GM21825 (cell line): ENCODE results near the gene MYO1F.
"Not testable (repeated sequence)": the region's sequence is repeated elsewhere in the genome, so short reads cannot be mapped to it uniquely, and the experiment has no call there.

Experiments used
- ATAC-seq: cut with Tn5 transposase; IDR thresholded peaks from one replicate; pipeline ENCODE4 v1.9.1; 2021; ENCODE audit warnings: mild to moderate bottlenecking, moderate library complexity; ENCODE audit not compliant: unreplicated experiment

MYO1F gene

DNA sequence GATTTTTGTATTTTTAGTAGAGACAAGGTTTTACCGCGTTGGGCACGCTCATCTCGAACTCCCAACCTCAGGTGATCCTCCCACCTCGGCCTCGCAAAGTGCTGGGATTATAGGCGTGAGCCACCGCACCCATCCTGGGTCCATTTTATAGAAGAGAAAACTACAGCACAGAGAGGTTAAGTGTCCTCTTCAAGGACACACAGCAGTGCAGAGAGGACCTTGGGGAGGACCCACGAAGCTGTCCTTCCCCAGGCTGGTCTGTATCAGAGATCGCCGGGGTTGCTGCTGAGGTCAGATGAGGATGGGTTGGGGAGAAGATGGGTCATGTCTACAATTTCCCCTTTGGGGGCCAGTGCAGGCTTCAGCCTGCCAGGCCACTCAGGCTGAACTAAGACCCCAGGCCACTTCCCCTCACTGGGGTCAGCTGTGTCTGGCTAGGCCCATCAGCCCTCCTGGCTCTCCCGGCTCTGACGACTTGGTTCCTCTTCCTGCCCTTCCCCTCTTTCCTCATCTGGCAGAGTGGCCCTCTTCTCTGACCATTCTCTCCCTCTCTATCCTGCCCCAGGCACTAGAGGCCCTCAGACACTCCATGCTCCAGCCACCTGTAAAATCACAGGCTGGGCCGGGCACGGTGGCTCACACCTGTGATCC is 9.6 kb downstream of the MYO1F start:
- ATAC-seq: no peak

DNA sequence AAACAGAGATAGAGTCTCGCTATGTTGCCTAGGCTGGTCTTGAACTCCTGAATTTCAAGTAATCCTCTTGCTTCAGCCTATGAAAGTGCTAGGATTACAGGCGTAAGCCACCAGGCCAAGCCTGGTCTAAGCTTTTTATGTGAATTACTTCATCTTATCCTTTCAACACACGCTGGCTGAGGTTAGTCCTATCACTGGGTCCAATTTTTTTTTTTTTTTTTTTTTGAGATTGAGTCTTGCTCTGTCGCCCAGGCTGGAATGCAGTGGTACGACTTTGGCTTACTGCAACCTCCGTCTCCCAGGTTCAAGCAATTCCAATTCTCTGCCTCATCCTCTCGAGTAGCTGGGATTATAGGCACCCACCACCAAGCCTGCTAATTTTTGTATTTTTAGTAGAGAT is 10.4 kb downstream of the MYO1F start:
- no peak for ATAC-seq

DNA sequence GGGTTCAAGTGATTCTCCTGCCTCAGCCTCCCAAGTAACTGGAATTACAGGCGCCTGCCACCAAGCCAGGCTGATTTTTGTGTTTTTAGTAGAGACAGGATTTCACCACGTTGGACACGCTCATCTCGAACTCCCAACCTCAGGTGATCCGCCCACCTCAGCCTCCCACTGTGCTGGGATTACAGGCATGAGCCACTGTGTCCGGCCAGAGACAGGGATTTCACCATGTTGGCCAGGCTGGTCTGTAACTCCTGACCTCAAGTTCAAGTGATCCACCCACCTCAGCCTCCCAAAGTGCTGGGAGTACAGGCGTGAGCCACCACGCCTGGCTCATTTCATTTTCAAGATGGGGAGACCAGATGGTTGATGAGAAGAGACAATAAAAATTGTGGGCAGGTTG is 12.4 kb downstream of the MYO1F start:
- ATAC-seq: not testable (repeated sequence)

DNA sequence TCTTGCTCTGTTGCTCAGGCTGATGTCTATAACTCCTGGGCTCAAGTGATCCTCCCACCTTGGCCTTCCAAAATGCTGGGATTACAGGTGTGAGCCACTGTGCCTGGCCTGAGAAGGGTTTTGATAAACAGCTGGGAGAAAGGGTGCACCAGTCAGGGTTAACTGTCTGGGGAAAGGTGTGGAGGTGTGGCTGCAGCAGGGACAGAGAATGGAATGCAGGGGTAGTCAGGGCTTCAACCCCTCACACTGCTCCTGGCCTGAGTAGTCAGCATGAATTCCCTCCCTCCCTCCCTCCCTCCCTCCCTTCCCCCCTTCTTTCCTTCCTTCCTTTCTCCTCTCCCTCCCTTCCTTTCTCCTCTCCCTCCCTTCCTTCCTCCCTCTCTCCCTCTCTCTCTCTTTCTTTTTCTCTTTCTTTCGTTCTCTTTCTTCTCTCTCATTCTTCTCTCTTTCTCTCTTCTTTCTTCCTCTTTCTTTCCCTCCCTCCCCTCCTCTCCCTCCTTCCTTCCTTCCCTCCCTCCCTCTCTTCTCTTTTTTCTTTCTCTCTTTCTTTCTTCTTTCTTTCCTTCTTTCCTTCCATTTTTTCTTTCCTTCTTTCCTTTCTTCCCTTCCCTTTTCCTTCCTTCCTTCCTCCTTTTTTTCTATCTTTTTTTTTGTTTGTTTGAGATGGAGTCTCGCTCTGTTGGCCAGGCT is 16.0 kb downstream of the MYO1F start:
- no peak for ATAC-seq

DNA sequence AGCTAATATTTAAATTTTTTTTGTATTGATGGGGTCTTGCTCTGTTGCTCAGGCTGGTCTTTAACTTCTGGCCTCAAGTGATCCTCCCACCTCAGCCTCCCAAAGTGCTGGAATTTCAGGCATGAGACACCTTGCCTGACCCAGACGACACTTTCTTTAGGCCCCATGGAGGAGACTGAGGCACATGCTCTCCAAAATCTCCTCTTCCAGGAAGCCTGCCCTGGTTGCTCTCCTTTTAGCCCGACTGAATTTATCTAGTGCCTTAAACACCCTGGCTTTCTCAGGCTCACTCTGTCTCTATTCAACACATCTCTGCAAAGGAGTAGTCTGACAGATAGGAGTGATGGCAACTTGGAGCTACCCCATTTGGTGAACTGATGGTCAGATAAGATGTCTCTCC is 18.9 kb downstream of the MYO1F start:
- no peak for ATAC-seq

DNA sequence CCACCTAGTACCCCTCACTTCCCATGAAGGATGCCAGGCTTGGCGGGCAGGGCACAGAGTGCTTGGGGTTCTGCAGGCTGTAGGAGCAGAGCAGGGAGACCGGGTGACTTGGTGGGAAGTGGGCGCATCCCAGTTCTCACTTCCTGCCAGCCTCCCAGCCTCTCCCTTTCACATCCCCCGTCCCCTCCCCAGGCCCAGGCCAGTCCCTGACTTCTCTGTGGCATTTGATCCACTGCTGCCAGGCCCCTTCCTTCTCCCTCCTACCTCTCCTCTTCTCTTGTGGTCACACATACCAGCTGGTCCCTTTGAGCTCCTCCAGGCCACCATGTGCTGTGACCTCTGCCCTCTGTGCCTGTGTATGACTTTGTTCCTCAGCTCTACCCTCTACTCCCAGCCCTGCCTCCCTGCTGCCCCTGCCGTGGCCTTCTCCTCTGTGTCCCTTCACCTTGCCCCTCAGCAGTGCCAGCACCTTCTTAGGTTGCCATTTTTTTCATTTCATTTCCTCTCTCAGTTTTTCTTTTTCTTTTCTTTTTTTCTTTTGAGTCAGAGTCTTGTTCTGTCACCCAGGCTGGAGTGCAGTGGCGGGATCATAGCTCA is 19.5 kb downstream of the MYO1F start:
- ATAC-seq: no peak

DNA sequence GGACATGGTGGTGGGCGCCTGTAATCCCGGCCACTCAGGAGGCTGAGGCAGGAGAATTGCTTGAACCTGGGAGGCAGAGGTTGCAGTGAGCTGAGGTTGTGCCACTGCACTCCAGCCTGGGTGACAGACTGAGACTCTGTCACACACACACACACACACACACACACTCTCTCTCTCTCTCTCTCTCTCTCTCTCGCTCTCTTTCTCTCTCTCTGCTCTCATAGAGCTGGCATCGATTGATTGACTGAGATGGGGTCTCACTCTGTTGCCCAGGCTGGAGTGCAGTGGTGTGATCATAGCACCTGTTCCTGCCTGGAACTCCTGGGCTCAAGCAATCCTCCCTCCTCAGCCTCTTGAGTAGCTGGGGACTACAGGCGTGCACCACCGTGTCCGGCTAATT is 23.5 kb downstream of the MYO1F start:
- ATAC-seq: not testable (repeated sequence)

DNA sequence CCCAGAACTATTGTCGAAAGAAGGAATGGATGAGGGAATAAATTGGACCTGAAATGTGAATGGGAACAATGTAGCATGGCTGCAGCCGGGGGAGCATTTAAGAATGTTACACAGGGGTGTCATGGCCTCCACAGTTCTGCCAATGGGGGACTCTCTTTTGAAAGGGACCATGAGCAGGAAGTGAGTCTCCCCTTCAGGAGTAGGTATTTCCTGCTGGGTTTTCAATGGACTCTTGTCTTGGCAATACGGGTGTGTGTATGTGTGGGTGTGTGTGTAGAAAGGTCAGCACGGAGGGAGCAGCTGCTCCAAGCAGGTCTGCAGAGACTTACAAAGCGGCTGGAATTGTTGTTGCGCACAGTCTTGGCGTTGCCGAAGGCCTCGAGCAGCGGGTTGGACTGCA is 24.4 kb downstream of the MYO1F start:
- ATAC-seq: no peak

DNA sequence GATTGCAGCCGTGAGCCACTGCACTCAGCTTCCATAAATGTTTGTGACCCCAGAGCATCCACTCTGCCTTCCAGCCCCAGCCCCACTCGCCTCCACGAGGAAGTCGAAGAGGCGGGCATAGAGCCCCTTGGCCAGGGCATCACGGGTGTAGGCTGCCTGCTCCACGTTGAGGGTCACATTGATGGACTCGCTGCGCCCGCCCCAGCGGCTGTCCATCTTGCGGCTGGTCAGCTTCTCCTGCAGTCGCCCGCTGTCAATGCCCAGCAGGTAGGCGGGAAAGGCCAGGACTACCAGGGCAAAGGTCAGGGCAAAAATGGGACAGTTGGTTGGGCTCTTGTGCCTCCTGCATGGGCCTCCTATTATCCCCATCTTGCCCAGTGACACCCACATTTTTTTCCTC is 27.2 kb downstream of the MYO1F start:
- no peak for ATAC-seq

DNA sequence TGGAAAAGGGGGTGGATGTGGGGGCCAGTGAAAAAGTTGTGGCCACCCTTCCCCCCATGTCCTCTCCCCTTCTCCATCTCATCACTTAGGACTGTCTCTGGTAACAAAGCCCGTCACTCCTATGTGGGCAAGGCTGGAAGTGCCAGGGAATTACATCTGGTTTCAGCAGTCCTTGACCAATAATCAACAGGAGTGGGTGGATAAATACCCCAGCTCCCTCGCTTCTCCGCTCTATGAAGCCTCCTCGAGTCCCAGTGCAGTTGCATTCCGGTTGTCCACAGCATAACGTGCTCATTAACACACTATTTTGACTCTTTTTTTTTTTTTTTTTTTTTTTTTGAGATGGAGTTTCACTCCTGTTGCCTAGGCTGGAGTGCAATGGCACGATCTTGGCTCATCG is 31.5 kb downstream of the MYO1F start:
- ATAC-seq: no peak

DNA sequence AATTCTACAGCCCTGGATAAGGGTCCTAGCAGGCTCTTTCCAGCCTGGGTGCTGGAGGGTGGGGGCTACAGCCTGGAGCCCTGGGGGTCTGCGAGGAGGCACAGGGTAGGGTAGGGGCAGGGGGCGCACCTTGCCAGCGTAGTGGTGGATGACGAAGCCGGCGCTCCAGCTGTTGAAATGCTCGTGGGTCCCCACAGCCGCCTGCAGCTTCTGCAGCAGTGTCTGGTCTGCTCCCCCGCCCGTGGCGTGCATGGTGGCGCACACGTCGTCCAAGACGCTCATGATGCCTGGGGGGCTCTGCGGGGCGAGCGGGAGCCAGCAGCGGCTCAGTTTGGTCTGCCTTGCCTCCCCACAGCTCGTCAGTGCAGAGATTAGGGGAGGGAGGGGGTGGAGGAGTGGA is 33.1 kb downstream of the MYO1F start:
- no peak for ATAC-seq

DNA sequence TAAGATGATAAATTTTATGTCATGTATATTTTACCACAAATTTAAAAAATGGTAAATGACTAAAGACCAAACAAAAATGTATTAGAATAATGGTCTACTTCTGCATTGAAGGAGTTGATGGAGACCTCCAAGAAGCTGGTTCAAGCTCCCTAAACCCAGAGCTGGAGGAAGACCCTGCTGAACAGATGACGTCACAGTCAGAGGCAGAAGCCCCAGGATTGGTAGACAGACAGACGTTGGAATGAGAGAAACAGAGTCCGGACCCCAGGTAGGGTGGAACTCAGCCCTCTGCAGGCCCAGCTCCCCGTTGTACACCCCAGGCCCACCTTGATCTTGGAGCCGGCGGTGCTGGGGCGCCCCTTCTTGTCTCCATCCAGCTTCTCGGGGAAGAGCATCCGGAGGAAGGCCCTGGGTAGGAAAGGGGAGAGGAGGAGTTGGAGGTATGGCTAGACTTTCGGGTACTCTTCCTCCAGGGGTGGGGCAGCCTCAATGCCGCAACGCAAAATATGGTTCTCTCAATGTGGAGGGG is 37.6 kb downstream of the MYO1F start:
- ATAC-seq: no peak

DNA sequence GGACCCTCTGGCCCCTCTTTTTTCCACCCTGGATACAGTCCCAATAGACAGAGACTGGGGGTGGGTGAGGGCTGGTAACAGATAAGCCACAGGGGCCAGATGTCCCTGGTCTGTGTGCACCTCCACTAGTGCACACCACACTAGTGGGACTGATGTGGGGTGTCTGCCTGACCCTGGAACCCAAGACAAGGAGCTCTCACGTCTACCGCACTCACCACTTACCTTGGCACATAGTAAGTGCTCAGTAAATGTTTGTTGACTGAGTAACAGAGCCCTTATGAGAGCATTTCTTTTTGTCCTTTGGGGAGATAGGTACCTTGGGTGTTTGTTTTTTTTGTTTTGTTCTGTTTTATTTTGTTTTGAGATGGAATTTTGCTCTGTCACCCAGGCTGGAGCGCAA is 40.1 kb downstream of the MYO1F start:
- no peak for ATAC-seq

DNA sequence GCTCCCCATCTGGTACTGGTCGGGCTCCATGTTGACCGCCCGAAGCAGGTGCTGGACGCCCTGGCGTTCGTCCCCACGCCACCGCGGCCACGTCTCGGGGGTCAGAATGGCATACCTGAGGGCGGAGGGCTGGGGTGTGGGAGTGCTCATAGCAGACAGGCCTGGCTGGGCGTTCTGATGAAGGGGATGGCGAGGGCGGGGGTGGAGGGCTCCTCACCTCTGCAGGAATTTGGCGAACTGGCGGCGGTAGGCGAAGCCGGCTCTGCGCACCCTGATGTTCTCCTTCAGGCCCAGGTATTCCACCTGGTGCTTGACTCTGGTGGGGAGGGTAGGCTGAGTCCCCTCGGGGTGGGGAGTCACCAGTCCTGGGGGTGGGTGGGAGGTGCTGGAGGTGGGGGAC is 41.0 kb downstream of the MYO1F start:
- ATAC-seq: no peak

DNA sequence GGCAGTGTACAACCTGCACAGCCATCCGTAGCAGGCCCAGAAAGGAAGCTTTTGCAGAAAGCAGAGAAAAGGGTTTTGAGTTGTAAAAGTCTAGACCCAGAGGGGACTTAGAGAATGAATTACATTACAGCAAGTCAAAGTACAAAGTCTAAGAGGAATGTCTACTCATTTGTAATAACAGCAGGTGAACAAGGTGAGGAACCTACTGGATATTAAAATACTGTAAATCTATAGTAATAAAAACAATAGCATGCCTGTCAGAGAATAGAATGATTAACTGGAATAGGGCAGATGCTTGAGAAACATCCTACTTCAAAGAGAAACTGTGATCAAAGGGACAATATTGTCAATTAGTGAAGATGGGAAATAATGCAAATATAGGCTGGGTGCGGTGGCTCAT is 45.0 kb downstream of the MYO1F start:
- no peak for ATAC-seq

DNA sequence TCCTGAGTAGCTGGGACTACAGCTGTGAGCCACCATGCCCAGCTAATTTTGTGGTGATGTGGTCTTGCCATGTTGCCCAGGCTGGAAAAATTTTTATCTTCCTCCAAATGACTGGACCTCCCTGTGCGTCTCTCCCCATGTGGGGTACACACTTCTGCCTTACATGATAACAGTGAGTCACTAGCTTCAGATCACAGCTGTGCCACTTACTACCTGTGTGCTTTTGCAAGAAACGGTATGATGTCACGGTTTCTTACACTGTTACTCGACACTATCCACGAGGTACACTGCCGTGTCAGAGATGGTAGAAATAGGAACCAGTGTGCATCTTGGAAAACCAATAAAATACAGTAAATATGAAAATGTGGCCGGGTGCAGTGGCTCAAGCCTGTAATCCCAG is 45.8 kb downstream of the MYO1F start:
- no peak for ATAC-seq

DNA sequence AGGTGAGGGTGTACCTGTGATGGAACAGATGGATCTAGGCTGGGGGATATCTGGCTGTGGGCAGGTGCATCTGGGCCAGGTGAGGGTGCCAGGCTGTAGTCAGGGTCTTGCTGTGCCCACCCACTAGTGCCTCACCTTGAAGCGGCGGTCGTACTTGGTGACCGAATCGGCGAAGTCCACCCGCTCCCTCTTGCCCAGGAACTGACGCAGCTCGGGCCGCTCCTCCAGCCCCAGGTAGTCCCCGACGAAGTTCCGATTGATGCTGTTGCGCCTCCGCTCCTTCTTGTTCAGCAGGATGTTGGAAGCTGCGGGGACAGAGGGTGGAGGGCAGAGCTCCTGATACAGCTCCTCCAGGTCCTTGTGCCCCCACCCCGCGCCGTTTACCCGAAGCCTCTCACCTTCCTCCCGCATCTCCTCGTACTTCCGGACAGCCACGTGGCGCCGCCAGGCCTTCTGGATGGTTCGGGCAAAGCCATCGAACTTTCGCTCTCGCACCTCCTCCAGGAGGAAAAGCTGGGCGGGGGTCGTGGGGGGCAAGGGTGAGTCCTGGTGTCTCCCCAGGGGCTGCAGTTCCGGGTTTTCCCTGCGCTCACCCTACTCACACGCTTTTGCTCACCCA is 47.1 kb downstream of the MYO1F start:
- no peak for ATAC-seq

DNA sequence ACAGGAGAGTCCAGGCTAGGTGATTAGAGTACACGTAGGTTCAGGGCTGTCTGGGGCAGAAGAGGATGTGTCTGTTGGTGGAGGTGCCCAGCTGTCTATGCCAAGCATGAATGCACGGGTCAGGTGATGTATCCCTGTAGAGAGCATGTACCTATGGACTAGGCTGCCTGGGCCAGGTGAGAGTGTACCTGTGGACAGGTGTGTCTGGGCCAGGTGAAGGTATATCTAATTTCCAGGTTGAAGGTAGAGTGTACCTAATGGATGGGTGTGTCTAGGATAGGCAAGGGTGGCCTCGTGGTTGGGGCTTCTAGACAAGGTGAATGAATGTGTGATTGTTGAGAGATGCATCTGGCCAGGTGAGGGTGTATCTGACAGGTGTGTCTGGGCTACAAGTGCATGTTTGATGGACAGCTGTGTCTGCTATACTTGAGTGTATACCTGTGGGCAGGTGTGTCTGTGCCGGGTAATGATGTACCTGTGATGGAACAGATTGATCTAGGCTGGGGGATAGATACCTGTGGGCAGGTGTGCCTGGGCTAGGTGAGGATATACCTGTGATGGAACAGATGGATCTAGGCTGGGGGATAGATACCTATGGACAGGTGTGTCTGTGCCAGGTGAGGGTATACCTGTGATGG is 47.8 kb downstream of the MYO1F start:
- ATAC-seq: no peak

DNA sequence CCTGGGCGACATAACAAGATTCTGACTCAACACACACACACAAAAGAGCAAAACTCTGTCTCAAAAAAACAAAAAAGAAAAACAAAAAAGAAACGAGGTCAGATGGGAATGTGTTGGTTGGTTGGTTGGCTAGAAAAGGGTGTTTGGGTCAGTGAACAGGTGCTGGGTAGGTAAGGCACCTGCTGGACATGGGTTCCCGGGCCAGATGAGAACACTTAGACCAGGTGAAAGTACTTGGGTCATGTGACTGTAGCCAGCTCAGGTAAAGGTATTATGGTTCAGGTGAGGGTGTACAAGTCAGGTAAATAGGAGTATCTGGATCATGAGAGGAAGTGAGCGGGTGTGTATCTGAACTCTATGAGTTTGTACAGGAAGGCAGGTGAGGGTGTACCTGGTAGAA is 48.7 kb downstream of the MYO1F start:
- no peak for ATAC-seq

DNA sequence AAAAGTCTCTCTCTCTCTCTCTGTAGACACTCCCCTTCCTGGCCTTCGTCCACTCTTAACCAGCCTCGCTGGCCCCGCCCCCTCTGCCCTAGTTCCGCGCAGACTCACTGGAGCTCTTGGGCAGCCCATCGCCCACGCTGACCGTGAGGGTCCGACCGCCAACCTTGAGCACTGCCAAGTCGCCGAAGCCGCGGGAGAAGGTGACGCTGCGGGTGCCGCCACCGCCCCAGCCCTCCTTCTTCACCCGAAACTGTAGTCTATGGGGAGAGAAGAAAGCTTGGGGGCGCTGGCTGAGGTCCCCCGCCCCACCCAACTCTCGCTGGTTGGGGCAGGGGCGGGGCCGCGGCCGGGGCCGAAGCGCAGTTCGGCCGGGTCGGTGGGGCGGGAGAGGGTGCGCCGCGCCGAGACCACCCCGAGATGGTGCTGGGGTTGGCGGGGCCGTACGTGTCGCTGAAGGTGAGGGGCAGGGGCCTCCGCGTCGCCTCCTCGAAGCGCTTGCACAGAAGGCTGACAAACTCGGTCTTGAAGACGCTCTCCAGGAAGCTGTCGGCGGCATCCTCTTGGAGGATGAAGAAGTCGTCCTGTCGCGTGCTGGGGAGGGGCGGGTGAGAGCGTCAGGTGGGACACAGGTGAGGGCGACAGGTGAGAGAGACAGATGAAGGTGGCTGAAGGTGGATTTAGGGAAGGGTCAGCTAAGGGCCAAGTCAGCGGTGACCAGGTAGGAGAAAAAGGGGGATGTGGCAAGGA is 50.7 kb downstream of the MYO1F start:
- no peak for ATAC-seq

DNA sequence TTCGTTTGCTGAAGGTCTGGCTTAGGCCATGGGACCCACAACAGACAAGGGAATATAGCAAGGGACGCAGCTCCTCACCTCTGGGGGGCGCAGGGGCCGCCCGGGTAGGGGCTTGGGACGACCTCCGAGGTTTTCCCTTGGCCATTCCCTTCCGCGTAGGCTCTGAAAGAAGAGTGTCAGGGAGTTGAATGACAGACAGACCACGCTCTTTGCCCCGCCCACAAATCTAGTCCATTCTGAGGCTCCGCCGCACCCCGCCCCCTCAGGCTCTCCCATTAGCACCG is 51.9 kb downstream of the MYO1F start:
- ATAC-seq: no peak
